Neural cell (in vitro differentiated cells): ENCODE data around the gene NEDD4L.

Experiments
- CTCF ChIP-seq: fragments of 450-650 bp; IDR thresholded peaks from 2 replicates; pipeline ENCODE4 v1.5.1; 2014; ENCODE audit warnings: antibody characterized with exemption, mild to moderate bottlenecking, moderate library complexity; ENCODE audit not compliant: poor library complexity, severe bottlenecking
- EP300 ChIP-seq: fragments of 450-650 bp; conservative IDR thresholded peaks from 2 replicates; pipeline ENCODE4 v1.6.1; 2014; ENCODE audit warnings: antibody characterized with exemption, mild to moderate bottlenecking, moderate library complexity; ENCODE audit not compliant: poor library complexity, severe bottlenecking
- RAD21 ChIP-seq: fragments of 450-650 bp; conservative IDR thresholded peaks from 2 replicates; pipeline ENCODE4 v1.6.1; 2014; ENCODE audit warnings: antibody characterized with exemption, mild to moderate bottlenecking, moderate library complexity
- REST ChIP-seq: IDR thresholded peaks from 2 replicates; pipeline ENCODE4 v1.6.1; 2012; ENCODE audit warnings: borderline replicate concordance

GRCh38 chr18:58263055-58263957 lies 219.3 kb downstream of the NEDD4L start:
- TF ChIP-seq REST (no peak), CTCF (no peak), EP300 (peak; percentile 38), RAD21 (no peak)
